CD14-positive monocyte (primary cell): ENCODE data around the gene LARP4B. TPM values are rescaled to one million over a fixed set of nuclear protein-coding genes. Genes with fewer than 3 reads are reported as not detected.

ENCODE experiments used
- DNase-seq, 3 donors: peaks; one replicate each; pipeline ENCODE4 v3.0.0-alpha.2; 2011 to 2022
- H2AFZ ChIP-seq: 2 replicates; pipeline ENCODE4 v1.6.0; 2012; ENCODE audit warnings: mild to moderate bottlenecking, low read depth, low read length, inconsistent platforms; ENCODE audit not compliant: insufficient read depth, poor library complexity, severe bottlenecking
- H3K27ac ChIP-seq, 2 donors: 1 replicate in 1 of 2; 2 replicates in 1 of 2; pipeline ENCODE4 v1.5.1; 2012 to 2013; ENCODE audit warnings: low read length in 2 of 2, control low read depth in 1 of 2, inconsistent platforms in 1 of 2, low read depth in 1 of 2, mild to moderate bottlenecking in 1 of 2
- H3K27me3 ChIP-seq, 2 donors: one replicate each; pipeline versions ENCODE4 v1.6.0 to v1.6.1; 2011 to 2013; ENCODE audit warnings: low read length in 2 of 2; ENCODE audit not compliant: control insufficient read depth in 2 of 2, insufficient read depth in 2 of 2
- H3K36me3 ChIP-seq, 2 donors: replicated peaks in 1 of 2; 1 replicate in 1 of 2; 2 replicates in 1 of 2; pipeline versions ENCODE4 v1.5.1 to v1.6.1; 2012 to 2013; ENCODE audit warnings: low read length in 2 of 2, control low read depth in 1 of 2, inconsistent platforms in 1 of 2, mild to moderate bottlenecking in 1 of 2; ENCODE audit not compliant: insufficient read depth in 2 of 2, control insufficient read depth in 1 of 2
- H3K4me1 ChIP-seq, 2 donors: 1 replicate in 1 of 2; 2 replicates in 1 of 2; pipeline versions ENCODE4 v1.5.1 to v1.6.1; 2012 to 2013; ENCODE audit warnings: low read length in 2 of 2, control low read depth in 1 of 2, inconsistent platforms in 1 of 2, mild to moderate bottlenecking in 1 of 2, moderate library complexity in 1 of 2; ENCODE audit not compliant: insufficient read depth in 2 of 2, control insufficient read depth in 1 of 2
- H3K4me2 ChIP-seq: replicated peaks from 2 replicates; pipeline ENCODE3; 2012; ENCODE audit warnings: low read length, moderate library complexity, mild to moderate bottlenecking; ENCODE audit not compliant: poor library complexity, severe bottlenecking; ENCODE audit errors: extremely low read depth
- H3K4me3 ChIP-seq, 3 experiments: fragments of 200-600 bp in 1 of 3; sonication (generic) in 1 of 3; replicated peaks in 1 of 3; 1 replicate in 2 of 3; 2 replicates in 1 of 3; pipeline ENCODE4 v1.5.1; 2011 to 2013; ENCODE audit warnings: low read length in 3 of 3, mild to moderate bottlenecking in 3 of 3, control low read depth in 2 of 3, low read depth in 2 of 3, inconsistent platforms in 1 of 3, moderate library complexity in 1 of 3
- H3K79me2 ChIP-seq: 2 replicates; pipeline ENCODE4 v1.6.0; 2012; ENCODE audit warnings: mild to moderate bottlenecking, control low read depth, inconsistent platforms, low read length, moderate library complexity; ENCODE audit not compliant: insufficient read depth
- H3K9ac ChIP-seq: 2 replicates; pipeline ENCODE4 v1.6.0; 2017; ENCODE audit warnings: low read length, mild to moderate bottlenecking; ENCODE audit not compliant: insufficient read depth, poor library complexity, severe bottlenecking
- H3K9me3 ChIP-seq, 2 donors: replicated peaks in 1 of 2; 1 replicate in 1 of 2; 2 replicates in 1 of 2; pipeline versions ENCODE4 v1.5.1 to v1.6.1; 2012 to 2013; ENCODE audit warnings: low read length in 2 of 2, control low read depth in 1 of 2; ENCODE audit not compliant: control insufficient read depth in 1 of 2, insufficient read depth in 1 of 2
- H4K20me1 ChIP-seq: 2 replicates; pipeline ENCODE4 v1.6.0; 2012; ENCODE audit warnings: mild to moderate bottlenecking, low read length, control low read depth, moderate library complexity; ENCODE audit not compliant: insufficient read depth
- H3K27ac Mint-ChIP-seq, 7 donors: one replicate each; pipeline ENCODE4 v1.8.0; 2020; ENCODE audit warnings: mild to moderate bottlenecking in 7 of 7, mixed read lengths in 7 of 7, moderate library complexity in 6 of 7, inconsistent platforms in 2 of 7
- H3K27me3 Mint-ChIP-seq, 3 donors: one replicate each; pipeline ENCODE4 v1.8.0; 2021 to 2022; ENCODE audit warnings: low read depth in 3 of 3, mild to moderate bottlenecking in 3 of 3, mixed read lengths in 3 of 3, moderate library complexity in 3 of 3, inconsistent platforms in 1 of 3
- H3K36me3 Mint-ChIP-seq, 2 donors: one replicate each; pipeline ENCODE4 v1.8.0; 2020; ENCODE audit warnings: mixed read lengths in 2 of 2, inconsistent platforms in 1 of 2, mild to moderate bottlenecking in 1 of 2
- H3K4me1 Mint-ChIP-seq: one replicate; pipeline ENCODE4 v1.8.0; 2020; ENCODE audit warnings: mild to moderate bottlenecking, mixed read lengths
- H3K4me3 Mint-ChIP-seq, 2 donors: one replicate each; pipeline ENCODE4 v1.8.0; 2020; ENCODE audit warnings: mild to moderate bottlenecking in 2 of 2, mixed read lengths in 2 of 2, moderate library complexity in 1 of 2
- H3K9me3 Mint-ChIP-seq, 7 donors: one replicate each; pipeline ENCODE4 v1.8.0; 2020 to 2022; ENCODE audit warnings: mixed read lengths in 7 of 7, mild to moderate bottlenecking in 6 of 7, moderate library complexity in 6 of 7, inconsistent platforms in 2 of 7
- CTCF ChIP-seq: fragments of 200-600 bp; IDR thresholded peaks from one replicate; pipeline ENCODE4 v1.8.0; 2022; ENCODE audit warnings: antibody characterized with exemption, mild to moderate bottlenecking
- WGBS: methylation state at CpG from one replicate; pipeline ENCODE4 v1.1.5; 2013; ENCODE audit warnings: missing lambda C conversion rate; ENCODE audit not compliant: insufficient coverage; 5-methylcytosine and 5-hydroxymethylcytosine counted together
- intact Hi-C, 2 donors: fragments of 100-400 bp; cut with micrococcal nuclease; formaldehyde crosslinking; loops; one replicate each; pipeline versions ENCODE4 v1.15.0 to v1.15.1; 2023
- polyA plus RNA-seq, 3 donors: library from polyadenylated mRNA; depleted of rRNA in 1 of 3; unstranded in 2 of 3; stranded (reverse) in 1 of 3; fragments of 300-500 nt in 2 of 3; fragments of >200 nt in 1 of 3; fragmentation: Illumina TruSeq in 2 of 3; gene quantifications; 1 replicate in 2 of 3; 2 replicates in 1 of 3; pipeline ENCODE4 v1.2.3, GENCODE V29; 2012 to 2021

Gene LARP4B
- polyA plus RNA-seq, 3 donors: 17.2 to 52.3 (median 33.0) TPM

- Mint-ChIP-seq H3K27me3 (peaks cover 15 to 23% (median 21%) of the 10 kb centered on the region in 3 donors), H3K27ac (no peak overlapping the region), H3K4me1 (no peaks in the 10 kb centered on the region), H3K4me3 (no peak overlapping the region), H3K9me3 (peaks cover 9 to 22% (median 18%) of the 10 kb centered on the region in 7 donors), H3K36me3 (no peaks in the 10 kb centered on the region)
- TF ChIP-seq CTCF: no peak
- no peak overlapping the region for H3K4me2 ChIP-seq
- peaks cover 0 to 8% of the 10 kb centered on the region in 2 donors for H3K9me3 ChIP-seq
- no peak overlapping the region for H3K27ac ChIP-seq
- H3K4me3 ChIP-seq: no peak overlapping the region
- peaks cover 0 to 3% of the 10 kb centered on the region in 2 donors for H3K27me3 ChIP-seq
- 88% methylated on average over 17 of the region's 17 CpGs for WGBS
- H3K4me1 ChIP-seq: no peaks in the 10 kb centered on the region
- H2AFZ ChIP-seq: no peak overlapping the region
- no peak for DNase-seq
- H3K36me3 ChIP-seq: no peaks in the 10 kb centered on the region
- H3K79me2 ChIP-seq: no peaks in the 10 kb centered on the region
- intact Hi-C loops: no loop called here
- H4K20me1 ChIP-seq: no peaks in the 10 kb centered on the region
- no peak overlapping the region for H3K9ac ChIP-seq
Observed at GRCh38 chr10:776772-777171, 154.7 kb downstream of the LARP4B start.

- no peak for DNase-seq
- H3K4me3 ChIP-seq: no peak overlapping the region
- H3K79me2 ChIP-seq: no peaks in the 10 kb centered on the region
- peaks cover 14 to 26% (median 18%) of the 10 kb centered on the region in 3 donors for H3K27me3 Mint-ChIP-seq
- peaks cover 10 to 18% (median 12%) of the 10 kb centered on the region in 7 donors for H3K9me3 Mint-ChIP-seq
- intact Hi-C loops: no loop called here
- no peak overlapping the region for H3K27ac ChIP-seq
- H3K9ac ChIP-seq: no peak overlapping the region
- H3K36me3 Mint-ChIP-seq: no peaks in the 10 kb centered on the region
- peak overlapping the region in 1 of 7 donors; percentile 18 for H3K27ac Mint-ChIP-seq
- H3K4me1 Mint-ChIP-seq: no peaks in the 10 kb centered on the region
- peaks cover 6 to 7% of the 10 kb centered on the region in 2 donors for H3K9me3 ChIP-seq
- 86% methylated on average over 38 of the region's 38 CpGs for WGBS
- peaks cover 0 to 4% of the 10 kb centered on the region in 2 donors for H3K27me3 ChIP-seq
- no peaks in the 10 kb centered on the region for H3K36me3 ChIP-seq
- H2AFZ ChIP-seq: no peak overlapping the region
- TF ChIP-seq CTCF: no peak
- H3K4me3 Mint-ChIP-seq: no peak overlapping the region
- no peak overlapping the region for H3K4me2 ChIP-seq
- no peaks in the 10 kb centered on the region for H3K4me1 ChIP-seq
- no peaks in the 10 kb centered on the region for H4K20me1 ChIP-seq
Observed at GRCh38 chr10:775245-776075, 156.0 kb downstream of the LARP4B start.
